ENCODE measurements around the gene EVA1C. TPM values are rescaled to one million over a fixed set of nuclear protein-coding genes. Genes with fewer than 3 reads are reported as not detected.

EVA1C gene
- total RNA-seq, 2 experiments from 2014 or later = 11.1 to 12.7 TPM

GRCh38 chr21:32393677-32394001 is 18.9 kb upstream of the EVA1C start:
- intact Hi-C loops (cut with DNase I, micrococcal nuclease) = loop anchor here in 1 of 2 experiments (1.0 to 10.0 kb wide), 8 partner anchors 18 to 1249 kb away; partner anchors contain the start of genes CFAP298, CRYZL1, GART and ITSN1
- Histone ChIP-seq H3K9me3 (ENCODE audit: control insufficient read depth in 1 of 2, insufficient read depth in 1 of 2, low read length in 2 of 2) (no peaks in the 10 kb centered on the region), H3K36me3 (ENCODE audit: insufficient read depth, low read length) (peaks cover 4% of the 10 kb centered on the region), H3K4me3 (ENCODE audit: low read length) (peak overlapping the region; percentile 98), H3K27ac (ENCODE audit: low read depth in 1 of 2, low read length in 2 of 2) (peak overlapping the region; percentile 60 to 64), H3K27me3 (ENCODE audit: control insufficient read depth in 1 of 2, insufficient read depth in 2 of 2, low read length in 2 of 2) (no peaks in the 10 kb centered on the region), H3K4me1 (ENCODE audit: insufficient read depth, low read length) (peaks cover 24% of the 10 kb centered on the region)
- ATAC-seq (ENCODE audit: poor library complexity) = no peak
- H3K9me3 Mint-ChIP-seq = no peaks in the 10 kb centered on the region
- H3K27me3 Mint-ChIP-seq = peaks cover 4% of the 10 kb centered on the region
- CTCF ChIA-PET = interaction anchor here (1.7 kb wide), 1 partner anchor 207 kb away, joined by 5 read pairs; no protein-coding TSS in a partner anchor
- DNase-seq = no peak
- no peak for TF ChIP-seq CTCF (IDR thresholded peaks at IDR 0.05)
- H3K27ac Mint-ChIP-seq = peak overlapping the region; percentile 80
- H3K4me3 Mint-ChIP-seq = peak overlapping the region; percentile 94
- H3K36me3 Mint-ChIP-seq (ENCODE audit: low read depth) = peaks cover 23% of the 10 kb centered on the region
- POLR2A ChIA-PET = interaction anchor here (2.1 to 3.5 kb wide), 2 partner anchors 18 to 176 kb away, joined by 7 to 26 read pairs; partner anchors contain the start of gene EVA1C
- peaks cover 50% of the 10 kb centered on the region for H3K4me1 Mint-ChIP-seq (ENCODE audit: low read depth)

GRCh38 chr21:32403201-32403777 is 9.2 kb upstream of the EVA1C start:
- H3K27me3 Mint-ChIP-seq = peaks cover 2% of the 10 kb centered on the region
- H3K4me3 Mint-ChIP-seq = no peak overlapping the region
- no peaks in the 10 kb centered on the region for H3K9me3 Mint-ChIP-seq
- peak; percentile 67 for TF ChIP-seq CTCF (IDR thresholded peaks at IDR 0.05)
- H3K4me1 Mint-ChIP-seq (ENCODE audit: low read depth) = peaks cover 9% of the 10 kb centered on the region
- intact Hi-C loops (cut with DNase I, micrococcal nuclease) = loop anchor here (1.0 to 2.0 kb wide), 2 partner anchors 166 to 198 kb away; no protein-coding TSS in a partner anchor
- DNase-seq (peak in 13 of 14 experiments; percentile 12 to 80 (median 42)), ATAC-seq (ENCODE audit: poor library complexity) (peak; percentile 83)
- Histone ChIP-seq H3K27ac (ENCODE audit: low read depth in 1 of 2, low read length in 2 of 2) (no peak overlapping the region), H3K27me3 (ENCODE audit: control insufficient read depth in 1 of 2, insufficient read depth in 2 of 2, low read length in 2 of 2) (no peaks in the 10 kb centered on the region), H3K4me3 (ENCODE audit: low read length) (no peak overlapping the region), H3K4me1 (ENCODE audit: insufficient read depth, low read length) (peaks cover 5% of the 10 kb centered on the region), H3K36me3 (ENCODE audit: insufficient read depth, low read length) (no peaks in the 10 kb centered on the region), H3K9me3 (ENCODE audit: control insufficient read depth in 1 of 2, insufficient read depth in 1 of 2, low read length in 2 of 2) (no peaks in the 10 kb centered on the region)
- no peaks in the 10 kb centered on the region for H3K36me3 Mint-ChIP-seq (ENCODE audit: low read depth)
- ChIA-PET POLR2A (interaction anchor here (1.2 to 2.4 kb wide), 3 partner anchors 9 to 198 kb away, joined by 6 to 13 read pairs (median 6); partner anchors contain the start of gene EVA1C), CTCF (interaction anchor here (0.6 to 3.3 kb wide), 5 partner anchors 9 to 206 kb away, joined by 3 to 21 read pairs (median 3); partner anchors contain the start of gene EVA1C)
- no peak overlapping the region for H3K27ac Mint-ChIP-seq

GRCh38 chr21:32406405-32406804 is 6.1 kb upstream of the EVA1C start:
- Histone ChIP-seq H3K4me1 (ENCODE audit: insufficient read depth, low read length) (peaks cover 13% of the 10 kb centered on the region), H3K9me3 (ENCODE audit: control insufficient read depth in 1 of 2, insufficient read depth in 1 of 2, low read length in 2 of 2) (no peaks in the 10 kb centered on the region), H3K36me3 (ENCODE audit: insufficient read depth, low read length) (no peaks in the 10 kb centered on the region), H3K27ac (ENCODE audit: low read depth in 1 of 2, low read length in 2 of 2) (no peak overlapping the region), H3K4me3 (ENCODE audit: low read length) (no peak overlapping the region), H3K27me3 (ENCODE audit: control insufficient read depth in 1 of 2, insufficient read depth in 2 of 2, low read length in 2 of 2) (no peaks in the 10 kb centered on the region)
- Mint-ChIP-seq H3K4me3 (no peak overlapping the region), H3K9me3 (no peaks in the 10 kb centered on the region), H3K27ac (no peak overlapping the region), H3K4me1 (ENCODE audit: low read depth) (peaks cover 23% of the 10 kb centered on the region), H3K27me3 (no peaks in the 10 kb centered on the region), H3K36me3 (ENCODE audit: low read depth) (no peaks in the 10 kb centered on the region)
- intact Hi-C loops (cut with DNase I, micrococcal nuclease) = no loop called here
- no peak for TF ChIP-seq CTCF (IDR thresholded peaks at IDR 0.05)
- POLR2A ChIA-PET = no interaction called here
- no peak for DNase-seq
- no peak for ATAC-seq (ENCODE audit: poor library complexity)
- CTCF ChIA-PET = interaction anchor here (1.3 to 3.3 kb wide), 2 partner anchors 194 to 195 kb away, joined by 3 to 21 read pairs; no protein-coding TSS in a partner anchor
